Mucosa of descending colon (tissue), 3 donors: ENCODE measurements around the gene ADGRD1. TPM values are rescaled to one million over a fixed set of nuclear protein-coding genes. Genes with fewer than 3 reads are reported as not detected.

ENCODE experiments used
- ATAC-seq: fragments of 200-7000 bp; cut with Tn5 transposase; one replicate; pipeline ENCODE4 v1.9.1; 2020; ENCODE audit warnings: mild to moderate bottlenecking, moderate library complexity
- DNase-seq, 3 donors: peaks; one replicate each; pipeline ENCODE4 v3.0.0-alpha.2; 2020
- H3K36me3 ChIP-seq: fragments of 200-600 bp; one replicate; pipeline ENCODE4 v1.8.0; 2021; ENCODE audit warnings: low read depth, mild to moderate bottlenecking
- H3K4me1 ChIP-seq: fragments of 200-600 bp; one replicate; pipeline ENCODE4 v1.8.0; 2021; ENCODE audit warnings: low read depth, mild to moderate bottlenecking
- H3K4me3 ChIP-seq: fragments of 200-600 bp; one replicate; pipeline ENCODE4 v1.8.0; 2021; ENCODE audit warnings: mild to moderate bottlenecking
- H3K9me3 ChIP-seq: fragments of 200-600 bp; one replicate; pipeline ENCODE4 v1.8.0; 2021; ENCODE audit warnings: mild to moderate bottlenecking
- CTCF ChIP-seq: fragments of 200-600 bp; IDR thresholded peaks from one replicate; pipeline ENCODE4 v1.8.0; 2022; ENCODE audit warnings: antibody characterized with exemption, mild to moderate bottlenecking
- intact Hi-C, 2 donors: fragments of 100-400 bp; cut with DNase I in 1 of 2; cut with micrococcal nuclease in 1 of 2; formaldehyde crosslinking; loops; one replicate each; pipeline versions ENCODE4 v1.11.0 to v1.11.1; 2022; cut with DNase I, micrococcal nuclease
- total RNA-seq, 3 donors: library from RNA; stranded (reverse); fragmentation: NEBNext Ultra II Directional in 2 of 3; extraction: Animal tissue kit (Norgen Biotek cat#: 25700) in 2 of 3; gene quantifications; one replicate each; pipeline versions ENCODE4 v1.2.1 to v1.2.4, GENCODE V29; 2021 to 2023
- donor health status: DM: no; HTN: no; CAD: no; lungs with moderate emphysema.
- donor health status: DM: no; HTN: no; CAD: no.
- donor health status: DM: no; HTN: yes; CAD: no.

The ADGRD1 gene
- total RNA-seq, 3 donors from 2014 or later, result 2.6 to 18.4 (median 12.9) TPM

- no peaks in the 10 kb centered on the region for H3K36me3 ChIP-seq
- no peaks in the 10 kb centered on the region for H3K4me1 ChIP-seq
- DNase-seq (peak in 1 of 3 donors; percentile 19), ATAC-seq (no peak)
- no peak for TF ChIP-seq CTCF
- no peaks in the 10 kb centered on the region for H3K9me3 ChIP-seq
- no peak overlapping the region for H3K4me3 ChIP-seq
- intact Hi-C loops, result no loop called here
Observed at GRCh38 chr12:131061041-131061806, 107.5 kb downstream of the ADGRD1 start.

GRCh38 chr12:131063413-131063812, 109.7 kb downstream of the ADGRD1 start:
- DNase-seq (no peak), ATAC-seq (no peak)
- H3K4me3 ChIP-seq, result no peak overlapping the region
- intact Hi-C loops, result no loop called here
- no peak for TF ChIP-seq CTCF
- H3K36me3 ChIP-seq, result no peaks in the 10 kb centered on the region
- no peaks in the 10 kb centered on the region for H3K9me3 ChIP-seq
- no peaks in the 10 kb centered on the region for H3K4me1 ChIP-seq

GRCh38 chr12:131063960-131064359, 110.3 kb downstream of the ADGRD1 start:
- Histone ChIP-seq H3K4me1 (no peaks in the 10 kb centered on the region), H3K36me3 (no peaks in the 10 kb centered on the region), H3K4me3 (no peak overlapping the region), H3K9me3 (no peaks in the 10 kb centered on the region)
- no peak for ATAC-seq
- TF ChIP-seq CTCF, result no peak
- DNase-seq, result no peak
- intact Hi-C loops, result no loop called here

GRCh38 chr12:131065279-131065678, 111.6 kb downstream of the ADGRD1 start:
- DNase-seq (peak in 1 of 3 donors; percentile 19), ATAC-seq (no peak)
- intact Hi-C loops, result no loop called here
- Histone ChIP-seq H3K9me3 (no peaks in the 10 kb centered on the region), H3K36me3 (no peaks in the 10 kb centered on the region), H3K4me1 (no peaks in the 10 kb centered on the region), H3K4me3 (no peak overlapping the region)
- TF ChIP-seq CTCF, result no peak

GRCh38 chr12:131065801-131066200, 112.1 kb downstream of the ADGRD1 start:
- H3K9me3 ChIP-seq, result no peaks in the 10 kb centered on the region
- H3K4me3 ChIP-seq, result no peak overlapping the region
- intact Hi-C loops, result no loop called here
- DNase-seq (no peak), ATAC-seq (no peak)
- TF ChIP-seq CTCF, result no peak
- no peaks in the 10 kb centered on the region for H3K36me3 ChIP-seq
- H3K4me1 ChIP-seq, result no peaks in the 10 kb centered on the region
